Right lobe of liver (tissue), 6 donors: ENCODE data around the gene GNG12. TPM values are rescaled to one million over a fixed set of nuclear protein-coding genes. Genes with fewer than 3 reads are reported as not detected.

Source experiments
- ATAC-seq, 4 donors: fragments of 200-7000 bp; cut with Tn5 transposase; one replicate each; pipeline ENCODE4 v1.9.1; 2020; ENCODE audit warnings: mild to moderate bottlenecking in 4 of 4, moderate library complexity in 4 of 4
- DNase-seq, 3 donors: peaks; one replicate each; pipeline ENCODE4 v3.0.0-alpha.2; 2020
- H3K27ac ChIP-seq, 3 donors: fragments of 200-600 bp; one replicate each; pipeline ENCODE4 v1.8.0; 2022
- H3K27me3 ChIP-seq, 2 donors: fragments of 200-600 bp; one replicate each; pipeline ENCODE4 v1.8.0; 2022
- H3K36me3 ChIP-seq, 4 donors: fragments of 200-600 bp; sonication (generic) in 1 of 4; one replicate each; pipeline versions ENCODE4 v1.5.1 to v1.8.0; 2017 to 2022; ENCODE audit warnings: control low read depth in 1 of 4
- H3K4me1 ChIP-seq, 4 donors: fragments of 200-600 bp; sonication (generic) in 1 of 4; one replicate each; pipeline versions ENCODE4 v1.5.1 to v1.8.0; 2017 to 2022; ENCODE audit warnings: control low read depth in 1 of 4
- H3K4me3 ChIP-seq, 3 donors: fragments of 200-600 bp; one replicate each; pipeline ENCODE4 v1.8.0; 2022
- H3K9me3 ChIP-seq, 4 donors: fragments of 200-600 bp; sonication (generic) in 1 of 4; one replicate each; pipeline versions ENCODE4 v1.5.1 to v1.8.0; 2017 to 2022; ENCODE audit warnings: control low read depth in 1 of 4
- POLR2A ChIP-seq: fragments of 450-650 bp; IDR thresholded peaks from one replicate; pipeline ENCODE4 v1.6.1; 2017; ENCODE audit warnings: antibody characterized with exemption, mild to moderate bottlenecking
- WGBS: methylation state at CpG from one replicate; pipeline ENCODE4 v1.1.6; 2018; ENCODE audit warnings: low coverage, low lambda C conversion rate; ENCODE audit not compliant: insufficient coverage; ENCODE audit errors: missing lambda C conversion rate; 5-methylcytosine and 5-hydroxymethylcytosine counted together
- intact Hi-C, 2 donors: fragments of 100-400 bp; cut with DNase I; formaldehyde crosslinking; loops; one replicate each; pipeline versions ENCODE4 v1.11.2 to v1.14.1; 2022
- total RNA-seq, 6 experiments: library from RNA; depleted of rRNA in 2 of 6; stranded (reverse); fragments of >200 nt in 2 of 6; fragmentation: NEBNext Ultra II Directional in 3 of 6; extraction: Animal tissue kit (Norgen Biotek cat#: 25700) in 3 of 6; gene quantifications; one replicate each; pipeline versions ENCODE4 v1.1.0 to v1.2.4, GENCODE V29; 2016 to 2023
- TF ChIP-seq, protein P1 (sequence below), 4 donors: fragments of 200-600 bp in 3 of 4; fragments of 450-650 bp in 1 of 4; IDR thresholded peaks; one replicate each; pipeline versions ENCODE4 v1.5.1 to v1.8.0; 2016 to 2022; ENCODE audit warnings: antibody characterized with exemption in 4 of 4, mild to moderate bottlenecking in 2 of 4
- donor health status: DM: no; HTN: yes; CAD: no.
- donor health status: DM: no; HTN: no; CAD: no.
- donor health status: DM: no; HTN: no; CAD: no.
- donor health status: DM: no; HTN: yes; CAD: no.
- donor health status: DM: no; HTN: yes; CAD: no.

GNG12 gene
- total RNA-seq, 6 experiments from 2014 or later: 18.8 to 52.7 (median 33.9) TPM

DNA sequence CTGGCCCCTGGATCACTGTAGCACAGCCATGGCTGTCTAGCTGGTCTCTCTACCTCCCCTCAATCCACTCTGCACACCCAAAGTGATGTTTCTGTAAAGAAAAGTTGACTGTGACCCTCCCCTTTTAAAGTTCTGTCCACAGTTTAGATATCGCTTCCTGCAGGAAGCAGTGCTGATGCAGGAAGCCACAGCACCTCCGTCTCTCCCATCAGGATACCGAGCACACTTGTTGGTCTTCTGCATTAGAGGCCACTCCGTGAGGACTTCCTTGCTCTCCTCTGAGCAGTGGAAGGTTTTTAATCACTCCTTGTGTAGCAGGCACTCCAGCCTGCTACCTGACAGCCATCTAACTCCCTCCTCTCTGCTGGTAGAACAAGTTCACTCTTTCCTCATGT lies 78.7 kb downstream of the GNG12 start:
- peaks cover 0 to 13% (median 5%) of the 10 kb centered on the region in 4 donors for H3K4me1 ChIP-seq
- 90% methylated on average over 3 of the region's 4 CpGs for whole genome bisulfite sequencing
- H3K9me3 ChIP-seq: no peaks in the 10 kb centered on the region
- H3K36me3 ChIP-seq: no peaks in the 10 kb centered on the region
- H3K27me3 ChIP-seq: no peaks in the 10 kb centered on the region
- ATAC-seq: no peak
- DNase-seq: no peak
- no peak for TF ChIP-seq POLR2A
- TF ChIP-seq, protein P1, sequence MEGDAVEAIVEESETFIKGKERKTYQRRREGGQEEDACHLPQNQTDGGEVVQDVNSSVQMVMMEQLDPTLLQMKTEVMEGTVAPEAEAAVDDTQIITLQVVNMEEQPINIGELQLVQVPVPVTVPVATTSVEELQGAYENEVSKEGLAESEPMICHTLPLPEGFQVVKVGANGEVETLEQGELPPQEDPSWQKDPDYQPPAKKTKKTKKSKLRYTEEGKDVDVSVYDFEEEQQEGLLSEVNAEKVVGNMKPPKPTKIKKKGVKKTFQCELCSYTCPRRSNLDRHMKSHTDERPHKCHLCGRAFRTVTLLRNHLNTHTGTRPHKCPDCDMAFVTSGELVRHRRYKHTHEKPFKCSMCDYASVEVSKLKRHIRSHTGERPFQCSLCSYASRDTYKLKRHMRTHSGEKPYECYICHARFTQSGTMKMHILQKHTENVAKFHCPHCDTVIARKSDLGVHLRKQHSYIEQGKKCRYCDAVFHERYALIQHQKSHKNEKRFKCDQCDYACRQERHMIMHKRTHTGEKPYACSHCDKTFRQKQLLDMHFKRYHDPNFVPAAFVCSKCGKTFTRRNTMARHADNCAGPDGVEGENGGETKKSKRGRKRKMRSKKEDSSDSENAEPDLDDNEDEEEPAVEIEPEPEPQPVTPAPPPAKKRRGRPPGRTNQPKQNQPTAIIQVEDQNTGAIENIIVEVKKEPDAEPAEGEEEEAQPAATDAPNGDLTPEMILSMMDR (IDR thresholded peaks at IDR 0.05): no peak
- H3K27ac ChIP-seq: no peak overlapping the region
- intact Hi-C loops: loop anchor here in 1 of 2 donors (10.0 kb wide), 2 partner anchors 180 to 220 kb away; no protein-coding TSS in a partner anchor
- H3K4me3 ChIP-seq: no peak overlapping the region

DNA sequence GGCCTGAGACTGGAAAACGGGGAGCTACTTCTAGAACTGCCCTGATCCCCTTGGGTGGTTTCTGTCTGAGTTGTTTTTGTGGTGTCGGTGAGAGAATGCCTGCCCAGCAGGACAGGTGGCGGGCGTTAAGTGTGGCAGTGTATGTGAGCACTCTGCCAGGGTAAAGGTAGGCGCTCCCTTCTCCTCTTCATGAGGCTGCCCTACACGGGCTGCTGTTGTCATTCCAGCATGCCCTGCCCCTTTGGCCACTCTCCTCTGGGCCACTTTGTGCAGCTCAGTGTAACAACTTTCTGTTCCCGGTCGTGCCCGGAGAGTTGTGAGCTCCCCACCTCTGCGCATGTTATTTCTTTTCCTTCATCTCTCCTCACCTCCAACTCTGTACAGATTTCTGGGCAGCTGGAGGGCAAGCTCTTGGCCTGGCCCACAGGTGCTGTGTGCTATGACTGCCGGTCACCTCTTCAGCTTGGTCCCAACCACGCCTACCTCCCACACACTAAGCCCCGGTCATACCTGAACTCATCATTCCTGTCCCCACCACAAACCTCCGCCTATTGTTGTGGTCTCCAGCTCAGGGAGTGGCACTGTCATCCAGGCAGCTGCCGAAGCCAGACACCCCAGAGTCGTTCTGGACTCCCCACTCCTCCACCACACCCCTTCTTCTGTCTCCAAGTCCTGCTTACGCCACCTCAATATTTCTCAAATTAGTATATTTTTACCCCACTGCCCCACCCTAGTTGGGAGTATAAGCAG lies 79.3 kb downstream of the GNG12 start:
- no peaks in the 10 kb centered on the region for H3K9me3 ChIP-seq
- DNase-seq: peak in 2 of 3 donors; percentile 30 to 57
- no peak for TF ChIP-seq POLR2A
- TF ChIP-seq, protein P1 (IDR thresholded peaks at IDR 0.05): no peak
- no peak overlapping the region for H3K4me3 ChIP-seq
- H3K4me1 ChIP-seq: peaks cover 0 to 13% (median 4%) of the 10 kb centered on the region in 4 donors
- H3K36me3 ChIP-seq: no peaks in the 10 kb centered on the region
- 69% methylated on average over 11 of the region's 17 CpGs for WGBS
- no peak overlapping the region for H3K27ac ChIP-seq
- ATAC-seq: peak; percentile 28 to 77 (median 65)
- no peaks in the 10 kb centered on the region for H3K27me3 ChIP-seq
- intact Hi-C loops: loop anchor here in 1 of 2 donors (10.0 kb wide), 2 partner anchors 179 to 219 kb away; no protein-coding TSS in a partner anchor

DNA sequence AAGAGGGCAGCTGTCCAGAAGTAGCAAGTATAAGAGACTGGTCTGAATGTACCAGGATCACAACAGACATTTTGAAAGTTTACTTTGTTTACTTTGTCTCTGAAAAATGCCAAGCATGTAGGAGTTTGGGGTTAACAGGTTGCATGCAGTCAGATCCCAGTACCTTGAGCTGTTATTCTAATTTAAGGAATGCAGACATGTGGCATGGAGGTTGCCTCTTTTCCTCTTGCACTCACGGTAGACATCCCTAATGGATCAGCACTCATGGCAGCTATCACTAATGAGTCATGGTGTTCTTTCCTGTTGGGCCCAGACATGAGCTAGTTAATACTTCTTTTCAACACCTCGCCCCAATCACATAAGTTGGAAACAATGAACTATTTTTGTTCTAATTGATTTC lies 81.0 kb downstream of the GNG12 start:
- Histone ChIP-seq H3K27ac (no peak overlapping the region), H3K9me3 (no peaks in the 10 kb centered on the region), H3K36me3 (no peaks in the 10 kb centered on the region), H3K4me3 (no peak overlapping the region), H3K4me1 (peaks cover 0 to 22% (median 8%) of the 10 kb centered on the region in 4 donors), H3K27me3 (no peaks in the 10 kb centered on the region)
- DNase-seq: no peak
- intact Hi-C loops: loop anchor here in 1 of 2 donors (10.0 kb wide), 2 partner anchors 178 to 218 kb away; no protein-coding TSS in a partner anchor
- ATAC-seq: no peak
- 70% methylated on average over 1 of the region's 2 CpGs for WGBS
- TF ChIP-seq, protein P1 (IDR thresholded peaks at IDR 0.05): no peak
- no peak for TF ChIP-seq POLR2A

DNA sequence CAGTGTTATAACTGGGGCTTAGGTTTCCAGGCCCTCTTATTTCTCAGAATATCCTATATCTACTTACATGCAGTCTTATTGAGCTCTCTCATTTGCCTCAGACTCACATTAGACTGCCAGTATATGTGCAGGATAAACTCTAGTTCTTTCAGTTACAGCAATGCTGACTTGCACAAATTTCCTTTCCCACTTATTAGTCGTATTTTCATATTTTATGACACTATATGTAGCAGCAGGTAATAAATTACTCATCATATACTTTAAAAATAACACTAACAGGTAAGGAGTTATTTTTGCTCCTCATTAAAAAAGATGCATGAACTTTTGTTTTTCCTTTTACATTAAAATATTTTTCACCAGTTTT lies 82.6 kb downstream of the GNG12 start:
- WGBS: 47% methylated on average over 1 of the region's 1 CpG
- no peak for ATAC-seq
- no peaks in the 10 kb centered on the region for H3K27me3 ChIP-seq
- H3K4me3 ChIP-seq: no peak overlapping the region
- H3K9me3 ChIP-seq: no peaks in the 10 kb centered on the region
- peaks cover 0 to 27% (median 11%) of the 10 kb centered on the region in 4 donors for H3K4me1 ChIP-seq
- intact Hi-C loops: loop anchor here in 1 of 2 donors (10.0 kb wide), 2 partner anchors 176 to 216 kb away; no protein-coding TSS in a partner anchor
- TF ChIP-seq, protein P1 (IDR thresholded peaks at IDR 0.05): no peak
- no peak for TF ChIP-seq POLR2A
- H3K27ac ChIP-seq: peak overlapping the region; percentile 24 to 78 (median 54)
- no peak for DNase-seq
- no peaks in the 10 kb centered on the region for H3K36me3 ChIP-seq
